ENCODE measurements around the gene BCAR3.

DNA sequence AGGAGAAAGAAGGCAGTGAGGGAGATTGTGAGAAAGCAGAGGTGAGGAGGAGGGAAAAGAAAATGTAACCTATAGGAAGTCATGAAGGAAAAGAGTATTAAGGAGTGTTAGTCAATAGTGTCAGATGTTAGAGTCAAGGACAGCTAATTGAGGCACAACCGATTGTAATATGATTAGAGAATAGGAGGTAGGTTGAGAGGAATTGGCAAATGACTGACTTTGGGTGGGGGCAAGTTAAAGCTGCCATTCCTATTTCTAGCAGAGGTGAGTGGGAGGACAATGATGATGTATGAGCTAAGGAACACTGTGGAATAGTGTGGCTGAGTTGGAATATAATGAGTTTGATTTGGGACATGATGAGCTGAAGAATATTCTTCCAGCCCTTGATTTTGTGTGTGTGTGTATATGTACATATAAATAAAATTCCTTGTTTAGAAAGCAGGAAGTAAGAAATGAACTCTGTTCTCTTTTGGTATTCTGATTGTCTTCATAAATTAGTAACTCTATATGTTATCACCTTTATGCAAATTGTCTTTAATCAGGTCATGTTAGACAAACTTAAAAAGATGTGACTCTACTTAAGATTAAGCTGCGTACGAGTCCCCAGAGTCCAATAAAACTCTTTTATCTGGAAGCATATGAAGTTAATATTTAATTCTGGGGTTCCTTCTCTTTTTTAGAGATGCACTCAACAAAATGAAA, 135.3 kb downstream of the BCAR3 start:
- TF ChIP-seq POLR2A (IDR thresholded peaks at IDR 0.05; ENCODE audit: low read depth): no peak
- TF ChIP-seq, protein P1, sequence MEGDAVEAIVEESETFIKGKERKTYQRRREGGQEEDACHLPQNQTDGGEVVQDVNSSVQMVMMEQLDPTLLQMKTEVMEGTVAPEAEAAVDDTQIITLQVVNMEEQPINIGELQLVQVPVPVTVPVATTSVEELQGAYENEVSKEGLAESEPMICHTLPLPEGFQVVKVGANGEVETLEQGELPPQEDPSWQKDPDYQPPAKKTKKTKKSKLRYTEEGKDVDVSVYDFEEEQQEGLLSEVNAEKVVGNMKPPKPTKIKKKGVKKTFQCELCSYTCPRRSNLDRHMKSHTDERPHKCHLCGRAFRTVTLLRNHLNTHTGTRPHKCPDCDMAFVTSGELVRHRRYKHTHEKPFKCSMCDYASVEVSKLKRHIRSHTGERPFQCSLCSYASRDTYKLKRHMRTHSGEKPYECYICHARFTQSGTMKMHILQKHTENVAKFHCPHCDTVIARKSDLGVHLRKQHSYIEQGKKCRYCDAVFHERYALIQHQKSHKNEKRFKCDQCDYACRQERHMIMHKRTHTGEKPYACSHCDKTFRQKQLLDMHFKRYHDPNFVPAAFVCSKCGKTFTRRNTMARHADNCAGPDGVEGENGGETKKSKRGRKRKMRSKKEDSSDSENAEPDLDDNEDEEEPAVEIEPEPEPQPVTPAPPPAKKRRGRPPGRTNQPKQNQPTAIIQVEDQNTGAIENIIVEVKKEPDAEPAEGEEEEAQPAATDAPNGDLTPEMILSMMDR (IDR thresholded peaks at IDR 0.05): no peak
- no peak for TF ChIP-seq POLR2AphosphoS5 (IDR thresholded peaks at IDR 0.05)
- TF ChIP-seq EP300 (IDR thresholded peaks at IDR 0.05): no peak

Measured in esophagus muscularis mucosa (tissue), 4 donors.